Measurements from ENCODE around the gene ARHGAP6.

GRCh38 chrX:11480626-11481025, 185.1 kb downstream of the ARHGAP6 start:
- TF ChIP-seq CTCF (IDR thresholded peaks at IDR 0.05) (no peak), POLR2A (IDR thresholded peaks at IDR 0.05) (no peak)

Measured in heart left ventricle (tissue), 13 donors.